22Rv1 (cell line): ENCODE measurements around the gene ZNF821.

Source experiments
- ZFX ChIP-seq: fragments of 450-650 bp; IDR thresholded peaks from 2 replicates; pipeline ENCODE4 v1.6.1; 2017; ENCODE audit warnings: antibody characterized with exemption, borderline replicate concordance
- TF ChIP-seq, protein P1 (sequence below): fragments of 450-650 bp; IDR thresholded peaks from 2 replicates; pipeline ENCODE4 v1.5.1; 2017; ENCODE audit warnings: mild to moderate bottlenecking

DNA sequence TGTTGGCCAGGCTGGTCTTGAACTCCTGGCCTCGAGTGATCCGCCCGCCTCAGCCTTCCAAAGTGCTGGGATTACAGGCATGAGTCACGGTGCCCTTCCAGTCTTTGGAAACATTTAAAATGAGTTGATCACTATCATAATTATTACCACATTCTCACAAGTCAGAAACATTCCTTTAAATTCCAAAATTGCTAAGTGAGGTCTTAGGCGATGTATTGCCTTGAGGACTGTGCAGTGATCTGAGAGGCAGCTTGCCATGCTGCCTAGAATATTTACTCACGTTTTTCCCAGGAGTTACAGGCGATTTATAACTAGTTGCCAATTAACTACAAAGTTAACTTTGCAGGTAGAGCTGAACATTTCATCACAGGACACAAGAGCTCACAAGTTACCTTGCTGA lies 43.9 kb downstream of the ZNF821 start:
- TF ChIP-seq ZFX: no peak
- TF ChIP-seq, protein P1, sequence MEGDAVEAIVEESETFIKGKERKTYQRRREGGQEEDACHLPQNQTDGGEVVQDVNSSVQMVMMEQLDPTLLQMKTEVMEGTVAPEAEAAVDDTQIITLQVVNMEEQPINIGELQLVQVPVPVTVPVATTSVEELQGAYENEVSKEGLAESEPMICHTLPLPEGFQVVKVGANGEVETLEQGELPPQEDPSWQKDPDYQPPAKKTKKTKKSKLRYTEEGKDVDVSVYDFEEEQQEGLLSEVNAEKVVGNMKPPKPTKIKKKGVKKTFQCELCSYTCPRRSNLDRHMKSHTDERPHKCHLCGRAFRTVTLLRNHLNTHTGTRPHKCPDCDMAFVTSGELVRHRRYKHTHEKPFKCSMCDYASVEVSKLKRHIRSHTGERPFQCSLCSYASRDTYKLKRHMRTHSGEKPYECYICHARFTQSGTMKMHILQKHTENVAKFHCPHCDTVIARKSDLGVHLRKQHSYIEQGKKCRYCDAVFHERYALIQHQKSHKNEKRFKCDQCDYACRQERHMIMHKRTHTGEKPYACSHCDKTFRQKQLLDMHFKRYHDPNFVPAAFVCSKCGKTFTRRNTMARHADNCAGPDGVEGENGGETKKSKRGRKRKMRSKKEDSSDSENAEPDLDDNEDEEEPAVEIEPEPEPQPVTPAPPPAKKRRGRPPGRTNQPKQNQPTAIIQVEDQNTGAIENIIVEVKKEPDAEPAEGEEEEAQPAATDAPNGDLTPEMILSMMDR: no peak
